OCI-LY7 (cell line): ENCODE data around the gene NME2. TPM values are rescaled to one million over a fixed set of nuclear protein-coding genes. Genes with fewer than 3 reads are reported as not detected.
A peak's percentile ranks its signal among the peaks of the same experiment; 100 is the strongest.
"Not testable (repeated sequence)": the region's sequence is repeated elsewhere in the genome, so short reads cannot be mapped to it uniquely, and the experiment has no call there.

Experiments
- BruUV-seq: library from RNA; stranded (reverse); fragments of 400-500 nt; replicated peaks from 2 replicates; lab custom pipeline; 2021; lab: Mats Ljungman, UMichigan
- CTCF ChIA-PET: fragments of 300-600 bp; sonication (Branson Sonifier 250); formaldehyde crosslinking; loops from one replicate; lab custom pipeline; 2022; ENCODE audit warnings: antibody characterized with exemption; ENCODE audit not compliant: unreplicated experiment; lab: Charles Lee
- POLR2A ChIA-PET: fragments of 300-600 bp; sonication (Branson Sonifier 250); formaldehyde crosslinking; loops from one replicate; lab custom pipeline; 2022; ENCODE audit warnings: antibody characterized with exemption; lab: Charles Lee
- DNase-seq: peaks from one replicate; pipeline ENCODE4 v3.0.0-alpha.2; 2015; ENCODE audit warnings: low spot score
- H2AFZ ChIP-seq: fragments of 200-600 bp; sonication (generic), shearing (Covaris generic); 2 replicates; pipeline ENCODE4 v1.6.1; 2014; ENCODE audit warnings: mild to moderate bottlenecking, antibody characterized with exemption, low read length, moderate library complexity
- H3K27ac ChIP-seq: fragments of 200-600 bp; sonication (generic); 2 replicates; pipeline ENCODE4 v1.5.1; 2014; ENCODE audit warnings: mixed run types, low read depth, mild to moderate bottlenecking, moderate library complexity, low read length, inconsistent platforms; ENCODE audit not compliant: poor library complexity, severe bottlenecking
- H3K36me3 ChIP-seq: fragments of 200-600 bp; sonication (generic); 2 replicates; pipeline ENCODE4 v1.6.1; 2014; ENCODE audit warnings: mild to moderate bottlenecking, antibody characterized with exemption, low read length, moderate library complexity, mixed read lengths; ENCODE audit not compliant: insufficient read depth
- H3K4me1 ChIP-seq: fragments of 200-600 bp; sonication (generic); 2 replicates; pipeline ENCODE4 v1.5.1; 2014; ENCODE audit warnings: mild to moderate bottlenecking, low read length; ENCODE audit not compliant: insufficient read depth, poor library complexity, severe bottlenecking
- H3K4me2 ChIP-seq: fragments of 200-600 bp; sonication (generic); 2 replicates; pipeline ENCODE4 v1.6.1; 2014; ENCODE audit warnings: mild to moderate bottlenecking, low read length
- H3K4me3 ChIP-seq: fragments of 200-600 bp; sonication (generic); 2 replicates; pipeline ENCODE4 v1.5.1; 2014; ENCODE audit warnings: mild to moderate bottlenecking, low read depth, low read length; ENCODE audit not compliant: poor library complexity, severe bottlenecking
- H3K79me2 ChIP-seq: fragments of 200-600 bp; sonication (generic); 2 replicates; pipeline ENCODE4 v1.6.1; 2016; ENCODE audit warnings: low read depth, mild to moderate bottlenecking, low read length, moderate library complexity, mixed read lengths; ENCODE audit not compliant: insufficient read depth
- H3K9me2 ChIP-seq: fragments of 200-600 bp; sonication (generic); 2 replicates; pipeline ENCODE4 v1.6.1; 2016; ENCODE audit warnings: mild to moderate bottlenecking, low read length, mixed read lengths; ENCODE audit not compliant: insufficient read depth
- H3K9me3 ChIP-seq: fragments of 200-600 bp; sonication (generic); 2 replicates; pipeline ENCODE4 v1.6.1; 2014; ENCODE audit warnings: mild to moderate bottlenecking, mixed run types, low read length, mixed read lengths
- H4K20me1 ChIP-seq: fragments of 200-600 bp; sonication (generic); 2 replicates; pipeline ENCODE4 v1.6.1; 2014; ENCODE audit warnings: mild to moderate bottlenecking, antibody characterized with exemption, low read length, moderate library complexity, mixed read lengths; ENCODE audit not compliant: insufficient read depth
- EZH2phosphoT487 ChIP-seq: fragments of 200-600 bp; sonication (generic); IDR thresholded peaks from 2 replicates; pipeline ENCODE4 v1.6.1; 2018; ENCODE audit warnings: low read depth, borderline replicate concordance, mild to moderate bottlenecking, mixed run types, antibody characterized with exemption, low read length, moderate library complexity, mixed read lengths
- intact Hi-C: fragments of 100-400 bp; cut with micrococcal nuclease; formaldehyde crosslinking; loops from one replicate; pipeline ENCODE4 v1.10.0; 2022; ENCODE audit not compliant: unreplicated experiment
- total RNA-seq, 2 experiments: library from RNA; depleted of rRNA in 1 of 2; stranded (reverse); fragments of >200 nt in 1 of 2; shearing (Covaris generic) in 1 of 2; gene quantifications; 2 replicates each; pipeline ENCODE4 v1.2.3, GENCODE V29; 2014 to 2022
- TF ChIP-seq, protein P1 (sequence below): fragments of 200-600 bp; sonication (generic); conservative IDR thresholded peaks from 2 replicates; pipeline ENCODE4 v1.5.1; 2014; ENCODE audit warnings: mild to moderate bottlenecking, antibody characterized with exemption, low read length, moderate library complexity, mixed read lengths

The NME2 gene
- total RNA-seq, 2 experiments from 2014 or later: 369 to 582 TPM

DNA sequence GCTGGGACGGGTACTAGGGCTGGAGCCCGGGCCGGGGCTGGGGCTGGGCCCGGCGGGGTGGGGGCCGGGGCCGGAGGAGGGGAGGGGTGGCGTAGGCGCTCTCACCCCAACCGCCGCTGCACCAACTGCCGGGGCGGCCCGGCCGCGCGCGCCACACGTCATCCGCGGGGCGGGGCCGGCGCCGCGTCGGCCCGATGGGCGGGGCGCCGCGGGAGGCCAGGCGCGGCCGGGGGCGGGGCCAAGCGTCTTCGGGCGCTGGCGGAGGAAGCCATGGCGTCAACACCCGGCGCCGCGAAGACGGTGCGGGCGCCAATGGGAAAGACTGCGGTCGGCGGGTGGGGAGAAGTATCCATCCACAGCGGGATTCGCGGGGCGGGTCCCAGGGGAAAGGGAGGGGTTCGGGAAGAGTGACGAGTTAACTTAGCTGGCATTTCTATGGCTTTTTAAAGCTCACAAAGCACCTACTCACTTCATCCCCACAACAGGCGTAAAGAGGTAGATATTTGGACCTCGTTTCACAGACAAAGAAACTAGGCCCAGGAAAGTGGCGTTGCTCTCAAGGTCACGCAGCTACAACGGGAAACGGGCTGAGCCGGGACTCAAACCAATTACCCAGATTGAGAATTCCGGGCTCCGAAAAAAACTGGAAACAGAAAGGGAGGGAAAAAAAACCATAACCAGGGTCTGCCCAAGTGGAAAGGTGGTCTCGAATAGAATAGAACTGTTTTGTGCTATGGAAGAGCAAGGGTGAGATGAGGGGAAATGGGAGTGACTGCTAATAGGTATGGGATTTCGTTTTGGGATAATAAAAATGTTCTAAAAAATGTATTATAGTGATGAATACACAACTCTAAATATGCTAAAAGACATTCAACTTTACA is 45.2 kb upstream of the NME2 start, which contains the start of gene SPAG9:
Gene SPAG9 (minus strand): TSS at position 130 of the 881 bp plus-strand sequence. CDS start 212 bp downstream, outside the sequence.
- TF ChIP-seq, protein P1, sequence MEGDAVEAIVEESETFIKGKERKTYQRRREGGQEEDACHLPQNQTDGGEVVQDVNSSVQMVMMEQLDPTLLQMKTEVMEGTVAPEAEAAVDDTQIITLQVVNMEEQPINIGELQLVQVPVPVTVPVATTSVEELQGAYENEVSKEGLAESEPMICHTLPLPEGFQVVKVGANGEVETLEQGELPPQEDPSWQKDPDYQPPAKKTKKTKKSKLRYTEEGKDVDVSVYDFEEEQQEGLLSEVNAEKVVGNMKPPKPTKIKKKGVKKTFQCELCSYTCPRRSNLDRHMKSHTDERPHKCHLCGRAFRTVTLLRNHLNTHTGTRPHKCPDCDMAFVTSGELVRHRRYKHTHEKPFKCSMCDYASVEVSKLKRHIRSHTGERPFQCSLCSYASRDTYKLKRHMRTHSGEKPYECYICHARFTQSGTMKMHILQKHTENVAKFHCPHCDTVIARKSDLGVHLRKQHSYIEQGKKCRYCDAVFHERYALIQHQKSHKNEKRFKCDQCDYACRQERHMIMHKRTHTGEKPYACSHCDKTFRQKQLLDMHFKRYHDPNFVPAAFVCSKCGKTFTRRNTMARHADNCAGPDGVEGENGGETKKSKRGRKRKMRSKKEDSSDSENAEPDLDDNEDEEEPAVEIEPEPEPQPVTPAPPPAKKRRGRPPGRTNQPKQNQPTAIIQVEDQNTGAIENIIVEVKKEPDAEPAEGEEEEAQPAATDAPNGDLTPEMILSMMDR: no peak
- TF ChIP-seq EZH2phosphoT487: no peak
- no peaks in the 10 kb centered on the region for H3K9me2 ChIP-seq
- TSS peak; percentile 95 for BruUV-seq
- H3K9me3 ChIP-seq: no peaks in the 10 kb centered on the region
- H3K27ac ChIP-seq: peak within 1 kb of the TSS; percentile 87
- H2AFZ ChIP-seq: peak within 1 kb of the TSS; percentile 97
- peak; percentile 95 for DNase-seq
- H4K20me1 ChIP-seq: peaks cover 26% of the 10 kb centered on the region
- ChIA-PET POLR2A (interaction anchor here (0.6 to 1.7 kb wide), 11 partner anchors 10 to 767 kb away, joined by 3 to 10 read pairs (median 3); partner anchors contain the start of gene NME1), CTCF (interaction anchor here (0.6 to 0.9 kb wide), 2 partner anchors 8 to 412 kb away, joined by 3 to 4 read pairs; no protein-coding TSS in a partner anchor)
- H3K4me3 ChIP-seq: peak within 1 kb of the TSS; percentile 100
- peak within 1 kb of the TSS; percentile 100 for H3K4me2 ChIP-seq
- H3K79me2 ChIP-seq: peaks cover 42% of the 10 kb centered on the region
- peaks cover 8% of the 10 kb centered on the region for H3K36me3 ChIP-seq
- intact Hi-C loops: loop anchor here (1.0 to 5.0 kb wide), 2 partner anchors 32 to 254 kb away; partner anchors contain the start of genes NME1 and TOB1
- peaks cover 38% of the 10 kb centered on the region for H3K4me1 ChIP-seq

DNA sequence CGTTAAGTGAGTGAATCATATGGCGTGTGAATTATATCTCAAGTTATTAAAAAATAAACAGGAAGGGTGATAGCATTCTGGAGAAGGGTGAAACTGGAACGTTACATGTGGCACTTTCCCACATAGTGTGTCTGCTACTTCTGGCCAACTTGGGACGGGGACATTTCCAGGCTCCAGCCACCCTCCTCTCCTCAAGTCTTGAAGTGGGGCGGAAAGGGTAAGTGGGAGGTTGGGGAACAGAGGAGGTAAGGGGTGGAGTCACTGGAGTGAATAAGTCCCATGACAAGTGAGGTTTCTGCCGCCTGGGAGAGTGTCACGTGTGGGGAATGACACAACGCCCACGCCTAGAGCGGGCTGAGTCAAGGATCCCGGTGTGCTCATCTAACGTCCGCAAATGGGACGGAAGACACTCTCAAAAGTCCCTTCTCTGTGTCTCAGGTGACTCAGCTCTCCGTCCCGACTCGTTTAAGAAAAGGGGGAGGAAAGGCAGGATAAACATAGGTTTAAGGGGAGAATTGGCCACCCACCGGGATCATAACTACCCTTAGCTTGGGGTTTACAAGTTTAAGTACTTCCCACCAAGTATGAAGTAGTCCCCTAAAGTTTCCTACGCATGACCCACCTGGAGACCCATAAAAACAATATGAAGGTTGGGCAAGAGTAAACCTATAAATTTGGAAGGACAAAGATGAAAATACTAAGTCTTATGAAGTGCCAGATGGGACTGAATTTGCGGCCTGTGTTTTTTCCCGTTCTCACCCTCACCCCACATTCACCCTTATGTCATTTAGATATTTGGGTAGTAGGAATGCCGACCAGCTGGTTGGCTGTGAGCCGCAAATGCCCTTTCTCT is 44.4 kb upstream of the NME2 start:
- Histone ChIP-seq H3K4me2 (peak overlapping the region; percentile 97), H3K4me1 (peaks cover 30% of the 10 kb centered on the region), H3K27ac (peak overlapping the region; percentile 76), H2AFZ (peak overlapping the region; percentile 97), H3K9me2 (no peaks in the 10 kb centered on the region), H3K9me3 (no peaks in the 10 kb centered on the region), H4K20me1 (peaks cover 25% of the 10 kb centered on the region), H3K79me2 (peaks cover 33% of the 10 kb centered on the region), H3K4me3 (peak overlapping the region; percentile 100), H3K36me3 (no peaks in the 10 kb centered on the region; the same call in 1 of the 2 replicates)
- DNase-seq: peak; percentile 21
- ChIA-PET CTCF (no interaction called here), POLR2A (interaction anchor here (0.5 to 1.7 kb wide), 4 partner anchors 12 to 146 kb away, joined by 3 to 10 read pairs (median 4); partner anchors contain the start of gene NME1)
- TF ChIP-seq EZH2phosphoT487: no peak
- TF ChIP-seq, protein P1: no peak
- no TSS peak for BruUV-seq
- intact Hi-C loops: loop anchor here (5.0 kb wide), 1 partner anchor 255 kb away; the partner anchor contains the start of gene TOB1

DNA sequence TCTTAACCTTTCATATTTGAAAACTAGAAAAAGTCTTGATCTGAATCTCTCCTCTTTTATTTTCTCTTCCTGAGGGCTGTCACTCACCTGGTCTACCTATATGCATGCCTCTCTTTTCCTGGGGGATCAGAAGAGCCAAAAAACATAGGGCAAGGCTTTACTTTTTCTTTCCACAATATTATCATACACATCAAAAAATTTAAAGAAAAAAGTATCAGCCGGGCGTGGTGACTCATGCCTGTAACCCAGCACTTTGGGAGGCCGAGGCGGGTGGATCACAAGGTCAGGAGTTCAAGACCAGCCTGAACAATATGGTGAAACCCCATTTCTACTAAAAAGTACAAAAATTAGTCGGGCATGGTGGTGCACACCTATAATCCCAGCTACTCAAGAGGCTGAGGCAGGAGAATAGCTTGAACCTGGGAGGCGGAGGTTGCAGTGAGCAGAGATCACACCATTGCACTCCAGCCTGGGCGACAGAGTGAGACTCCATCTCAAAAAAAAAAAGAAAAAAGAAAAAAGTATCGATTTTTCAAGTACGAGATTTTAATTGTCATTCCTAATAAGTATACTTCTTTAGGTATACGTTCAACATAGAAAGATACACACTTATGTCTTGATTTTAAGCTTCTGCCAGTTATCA is 43.6 kb upstream of the NME2 start:
- H3K79me2 ChIP-seq: peaks cover 26% of the 10 kb centered on the region
- BruUV-seq, H3K4me2 ChIP-seq, H3K9me2 ChIP-seq, DNase-seq, CTCF ChIA-PET, H3K36me3 ChIP-seq, H3K4me3 ChIP-seq, H3K27ac ChIP-seq, H3K9me3 ChIP-seq: not testable (repeated sequence)
- peak overlapping the region; percentile 97; the same call in 1 of the 2 replicates for H2AFZ ChIP-seq
- H4K20me1 ChIP-seq: peaks cover 21% of the 10 kb centered on the region
- H3K4me1 ChIP-seq: peaks cover 23% of the 10 kb centered on the region
- intact Hi-C loops: loop anchor here (5.0 kb wide), 1 partner anchor 255 kb away; the partner anchor contains the start of gene TOB1
- POLR2A ChIA-PET: interaction anchor here (0.6 kb wide), 1 partner anchor 87 kb away, joined by 3 read pairs; no protein-coding TSS in a partner anchor
